RPMI8226 (cell line): Measurements from ENCODE around the gene NUP205.
"Not testable (repeated sequence)": the region's sequence is repeated elsewhere in the genome, so short reads cannot be mapped to it uniquely, and the experiment has no call there.

ENCODE experiments used
- DNase-seq: peaks from one replicate; pipeline ENCODE4 v3.0.0-alpha.2; 2015

The NUP205 gene

DNA sequence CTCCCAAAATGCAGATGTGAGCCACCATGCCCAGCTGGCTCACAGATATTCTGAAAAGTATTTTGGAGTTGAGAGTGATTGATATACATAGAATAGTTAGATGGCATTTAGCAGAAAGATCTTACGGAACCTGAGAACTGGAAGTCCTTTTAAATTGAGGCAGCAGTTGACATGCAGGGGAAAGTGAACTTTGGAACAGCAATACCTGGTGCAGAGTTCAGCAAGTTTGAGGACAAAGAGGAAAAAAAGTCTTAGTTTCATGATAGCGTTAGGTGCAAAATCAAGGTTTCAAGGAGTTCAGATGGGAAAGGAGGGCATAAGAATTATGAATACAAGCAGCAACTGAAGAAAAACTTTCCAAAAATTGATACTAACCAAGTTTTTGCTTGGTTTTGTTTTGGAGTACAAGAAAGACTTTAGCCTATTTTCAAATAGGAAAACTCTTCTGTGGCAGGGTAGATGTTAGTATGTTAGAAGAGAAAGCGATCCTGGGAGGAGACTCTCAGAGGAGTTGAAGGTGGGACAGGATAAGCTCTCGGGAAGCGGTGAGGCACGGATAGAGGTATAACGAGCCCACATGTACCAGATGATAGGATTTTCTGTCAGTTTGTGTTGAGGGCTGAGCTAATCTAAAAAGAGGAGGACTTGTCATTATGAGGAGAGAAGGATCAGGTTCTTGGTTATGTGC is 76.6 kb downstream of the NUP205 start:
- no peak for DNase-seq

DNA sequence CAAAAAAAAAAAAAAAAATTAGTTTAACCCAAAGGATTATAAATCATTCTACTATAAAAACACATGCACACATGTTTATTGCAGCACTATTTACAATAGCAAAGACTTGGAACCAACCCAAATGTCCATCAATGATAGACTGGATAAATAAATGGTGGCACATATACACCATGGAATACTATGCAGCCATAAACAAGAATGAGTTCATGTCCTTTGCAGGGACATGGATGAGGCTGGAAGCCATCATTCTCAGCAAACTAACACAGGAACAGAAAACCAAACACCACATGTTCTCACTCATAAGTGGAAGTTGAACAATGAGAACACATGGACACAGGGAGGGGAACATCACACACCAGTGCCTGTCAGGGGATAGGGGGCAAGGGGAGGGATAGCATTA is 82.0 kb downstream of the NUP205 start:
- not testable (repeated sequence) for DNase-seq

DNA sequence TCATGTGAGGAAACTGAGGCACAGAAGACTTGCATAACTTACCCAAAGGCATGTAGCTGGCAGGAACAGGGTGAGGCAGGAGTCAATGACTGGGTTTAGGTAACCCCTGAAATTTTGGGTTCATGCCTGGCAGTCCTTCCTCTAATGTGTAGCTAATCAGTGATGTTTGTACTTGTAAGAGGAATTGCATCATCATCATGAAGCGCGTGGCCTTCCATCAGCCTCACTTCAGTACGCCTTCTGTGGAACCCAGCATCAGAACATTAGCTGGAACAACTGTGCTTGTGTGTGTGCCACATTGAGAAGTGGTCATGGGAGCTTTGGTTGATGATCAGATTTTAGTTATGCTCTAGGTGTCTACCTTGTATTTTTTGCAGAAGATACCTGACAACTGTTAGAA is 86.4 kb downstream of the NUP205 start:
- DNase-seq = no peak

DNA sequence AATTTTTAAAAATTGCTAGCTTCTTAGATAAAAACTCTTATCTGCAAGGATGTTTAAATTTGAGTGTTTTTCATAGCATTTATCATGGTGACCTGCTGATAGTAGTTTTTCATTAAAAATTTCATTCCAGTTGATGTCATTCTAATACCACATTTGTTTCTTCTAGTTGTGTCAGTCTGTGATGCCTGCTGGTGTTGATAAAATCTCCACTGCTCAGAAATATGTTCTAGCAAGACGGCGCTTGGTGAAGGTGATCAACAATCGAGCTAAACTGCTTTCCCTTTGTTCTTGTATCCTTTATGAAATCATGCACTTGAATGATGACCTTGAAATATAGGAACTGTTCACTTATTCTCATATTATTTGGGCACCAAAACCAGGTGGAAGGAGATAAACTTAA is 87.0 kb downstream of the NUP205 start:
- no peak for DNase-seq

DNA sequence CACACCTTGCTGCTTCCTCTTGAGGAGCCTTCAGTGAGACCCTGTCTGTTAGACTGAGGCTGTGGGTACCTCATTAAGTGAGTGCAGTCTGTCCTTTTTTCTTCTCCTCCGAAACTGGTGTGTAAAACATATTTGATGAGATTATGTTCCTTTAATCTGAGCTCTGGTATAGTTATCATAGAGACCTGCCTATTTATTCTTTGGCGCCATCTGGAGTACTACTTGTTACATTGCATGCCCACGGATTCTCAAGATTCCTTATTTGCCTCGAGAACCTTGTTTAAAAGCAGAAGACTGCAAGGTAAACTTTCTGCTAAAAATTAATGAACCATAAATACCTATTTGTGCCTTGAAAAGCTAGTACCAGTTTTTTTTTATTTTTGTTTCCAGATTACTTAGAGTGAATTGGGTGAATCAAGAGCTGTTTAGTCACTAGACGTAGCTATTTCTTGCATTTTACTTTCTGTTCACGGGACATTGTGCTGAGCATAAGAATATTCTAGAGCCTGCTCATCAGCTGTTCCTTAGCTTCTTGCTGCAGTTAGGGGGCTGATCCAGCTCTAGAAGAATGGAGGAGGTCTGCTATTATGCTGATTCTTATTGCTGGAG is 87.7 kb downstream of the NUP205 start:
- DNase-seq = peak; percentile 62

- DNase-seq = no peak
Observed at GRCh38 chr7:135647755-135648154, 90.0 kb downstream of the NUP205 start.

- DNase-seq = no peak
Observed at GRCh38 chr7:135648235-135648634, 90.5 kb downstream of the NUP205 start.

GRCh38 chr7:135650831-135651573 is 93.3 kb downstream of the NUP205 start:
- DNase-seq = no peak

DNA sequence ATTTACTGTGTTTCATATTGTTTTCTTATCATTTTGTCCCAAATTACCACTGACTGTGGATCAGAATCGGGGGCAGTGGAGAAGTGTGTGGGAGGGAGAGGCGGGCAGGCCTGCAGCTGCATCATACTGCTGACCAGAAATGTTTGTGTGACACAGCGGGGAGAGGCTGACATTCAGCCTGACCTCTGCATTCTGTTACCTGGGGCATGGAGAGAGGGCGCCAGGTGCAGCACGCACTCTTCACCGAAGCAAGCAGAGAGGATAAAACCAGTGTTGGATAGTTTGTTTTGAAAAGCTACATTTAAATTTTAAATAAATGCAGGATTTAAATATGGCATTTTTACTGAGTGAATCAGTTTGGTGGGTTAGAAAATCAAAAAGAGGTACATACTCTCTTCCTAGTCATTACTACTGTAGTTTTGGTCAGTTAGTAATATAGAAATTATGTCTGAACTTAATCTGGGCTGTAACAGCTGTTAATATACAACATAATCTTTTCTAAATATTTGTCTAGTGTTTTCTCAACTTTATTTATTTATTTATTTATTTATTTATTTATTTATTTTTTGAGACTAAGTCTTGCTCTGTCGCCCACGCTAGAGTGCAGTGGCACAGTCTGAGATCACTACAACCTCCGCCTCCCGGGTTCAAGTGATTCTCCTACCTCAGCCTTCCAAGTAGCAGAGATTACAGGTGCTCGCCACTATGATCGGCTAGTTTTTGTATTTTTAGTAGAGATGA is 95.8 kb downstream of the NUP205 start:
- no peak for DNase-seq

DNA sequence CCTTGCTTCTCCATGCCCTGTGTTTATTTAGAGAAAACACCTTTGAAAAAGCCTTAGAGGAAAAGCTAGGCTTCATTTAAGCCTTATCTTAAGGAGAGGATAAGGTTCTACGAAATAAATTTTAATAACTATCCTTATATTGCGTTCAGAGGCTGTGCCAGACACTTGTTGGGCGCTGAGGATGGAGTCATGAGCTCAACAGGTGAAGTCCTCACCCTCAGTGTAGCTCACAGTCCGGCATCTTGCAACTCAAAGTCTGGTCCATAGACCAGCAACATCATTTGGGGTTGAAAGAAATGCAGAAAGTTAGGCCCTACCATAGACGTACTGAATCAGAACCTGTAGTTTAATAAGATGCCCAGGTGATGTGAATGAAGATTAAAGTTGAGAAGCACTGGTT is 100.8 kb downstream of the NUP205 start:
- DNase-seq = no peak

GRCh38 chr7:135659159-135659846 is 101.6 kb downstream of the NUP205 start:
- no peak for DNase-seq

DNA sequence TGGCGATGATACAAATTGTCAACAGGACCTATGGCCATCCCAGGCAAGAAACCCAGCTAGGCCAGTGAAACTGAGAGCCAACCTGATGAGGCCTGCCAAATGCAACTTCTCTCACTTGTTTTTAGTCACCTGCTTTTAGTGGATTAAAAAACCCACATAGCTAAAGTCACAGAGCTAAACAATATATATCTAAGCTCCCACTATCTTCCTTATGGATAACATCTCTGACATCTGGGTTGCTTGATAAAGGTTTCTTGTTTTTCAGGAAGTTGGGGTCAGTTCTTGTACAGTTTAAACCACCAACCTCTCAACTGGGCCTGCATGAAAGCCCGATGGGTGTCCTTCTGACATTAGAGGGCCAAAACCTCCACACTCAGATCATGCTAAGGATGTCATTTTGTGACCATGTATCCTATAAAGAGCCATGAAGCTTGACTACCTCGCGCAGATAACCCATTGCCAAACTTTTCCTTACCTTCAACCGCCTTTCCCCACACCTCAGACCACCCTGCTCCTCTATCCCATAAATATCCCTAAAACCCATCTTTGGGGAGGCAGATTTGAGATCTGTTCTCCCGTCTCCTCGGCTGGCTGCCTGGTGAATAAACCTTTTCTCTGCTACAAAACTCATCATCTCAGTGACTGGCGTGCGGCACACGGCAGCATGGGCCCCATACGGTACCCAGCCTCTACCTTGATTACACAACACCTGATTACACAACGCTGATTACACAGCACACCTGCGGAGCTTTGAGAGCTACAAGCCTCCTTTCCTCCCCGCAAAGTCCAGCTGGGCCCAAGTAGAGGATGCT is 103.8 kb downstream of the NUP205 start:
- DNase-seq = no peak

GRCh38 chr7:135662123-135662372 is 104.3 kb downstream of the NUP205 start:
- no peak for DNase-seq

DNA sequence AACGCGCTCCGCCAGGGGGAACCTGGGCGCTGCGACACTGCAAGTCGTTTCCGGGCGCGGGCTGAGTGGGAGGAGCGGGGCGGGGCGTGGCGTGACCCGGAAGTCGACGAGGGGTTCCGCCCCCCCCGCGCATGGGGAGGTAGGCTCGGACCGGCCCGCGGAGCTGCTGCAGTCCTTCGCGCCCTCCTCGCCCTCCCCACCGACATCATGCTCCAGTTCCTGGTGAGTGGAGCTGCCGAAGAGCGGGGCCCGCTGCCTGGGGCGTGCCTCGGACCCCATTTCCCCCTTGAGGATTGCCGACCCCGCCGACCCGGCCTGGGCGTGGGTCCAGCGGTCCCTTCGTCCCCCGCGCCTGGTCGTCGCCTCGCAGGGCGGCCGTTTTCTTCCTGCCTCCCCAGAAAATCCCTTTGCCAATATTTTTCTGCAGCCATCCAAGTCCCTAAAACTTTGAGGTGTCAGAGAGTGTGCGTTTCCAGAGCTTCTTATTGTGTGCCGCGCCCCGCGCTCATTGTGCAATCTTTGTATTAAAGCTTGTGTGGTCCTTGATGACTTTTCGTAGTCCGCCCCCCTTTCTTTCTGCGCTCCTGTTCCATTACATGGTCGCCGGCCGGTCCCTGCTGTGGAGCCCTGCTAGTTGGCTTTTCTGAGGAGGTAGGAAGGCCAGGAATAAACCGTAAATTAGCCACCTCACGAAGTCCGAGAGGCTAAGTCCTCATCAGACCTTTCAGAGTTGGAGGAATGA is 104.8 kb downstream of the NUP205 start, which contains the start of gene STMP1:
TSS of gene STMP1 (plus strand) at position 142 of the 742 bp plus-strand sequence.
- peak; percentile 98 for DNase-seq

DNA sequence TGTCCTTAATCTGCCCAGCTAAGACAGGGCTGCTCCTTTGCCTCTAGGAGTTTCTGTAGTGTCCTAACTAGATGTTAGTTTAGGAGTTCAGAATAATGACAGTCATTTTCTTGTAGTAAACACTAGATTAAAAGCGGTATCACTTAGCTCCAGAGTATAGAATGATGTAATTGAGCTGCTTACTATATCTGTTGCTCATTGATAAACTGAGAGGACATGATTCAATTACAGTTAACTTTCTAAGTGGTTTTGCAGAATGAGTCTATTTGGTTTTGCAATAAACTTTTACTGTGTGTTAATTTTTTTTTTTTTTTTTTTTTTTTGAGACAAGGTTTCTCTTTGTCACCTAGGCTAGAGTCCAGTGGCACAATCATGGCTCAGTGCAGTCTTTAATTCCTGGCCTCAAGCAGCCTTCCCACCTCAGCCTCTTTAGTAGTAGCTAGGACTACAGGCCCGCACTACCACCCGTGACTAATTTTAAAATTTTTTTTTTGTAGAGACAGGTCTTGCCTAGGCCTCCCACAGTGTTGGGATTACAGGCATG is 106.4 kb downstream of the NUP205 start:
- DNase-seq = no peak

DNA sequence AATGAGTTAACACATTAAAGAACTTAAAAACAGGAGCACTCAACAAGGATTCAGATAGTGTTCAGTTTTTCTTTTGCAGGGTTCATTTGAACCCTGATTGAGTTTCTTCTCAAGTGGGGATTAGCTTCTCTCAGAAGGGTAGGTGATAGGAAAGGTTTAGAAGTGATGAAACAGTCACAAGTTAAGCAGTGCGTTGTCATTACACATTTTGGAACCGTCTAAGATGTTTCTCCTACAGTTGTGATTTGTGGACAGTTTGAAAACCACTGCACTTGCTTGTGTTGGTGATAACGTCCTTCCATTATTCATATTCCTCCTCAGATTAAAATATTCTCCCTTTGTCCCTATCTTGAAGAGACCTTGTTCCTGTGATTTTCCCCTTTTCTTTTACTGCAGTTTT is 107.3 kb downstream of the NUP205 start:
- DNase-seq = no peak

- DNase-seq = no peak
Observed at GRCh38 chr7:135666156-135666555, 108.4 kb downstream of the NUP205 start.

DNA sequence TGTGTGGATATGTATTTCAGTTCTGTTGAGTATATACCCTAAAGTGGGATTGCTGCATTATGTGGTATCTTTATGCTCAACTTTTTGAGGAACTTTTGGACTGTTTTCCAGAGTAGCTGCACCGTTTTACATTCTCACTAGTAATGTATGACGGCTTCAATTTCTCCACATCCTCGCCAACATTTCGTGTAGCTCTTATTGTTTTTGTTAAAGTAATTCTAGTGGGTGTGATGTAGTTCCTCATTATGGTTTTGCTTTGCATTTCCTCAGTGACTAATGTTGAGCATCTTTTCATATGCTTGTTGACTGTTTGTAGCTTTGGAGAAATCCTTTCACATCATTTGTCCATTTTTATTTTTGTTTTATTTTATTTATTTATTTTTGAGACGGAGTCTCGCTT is 109.1 kb downstream of the NUP205 start:
- no peak for DNase-seq

- not testable (repeated sequence) for DNase-seq
Observed at GRCh38 chr7:135667626-135668025, 109.9 kb downstream of the NUP205 start.

GRCh38 chr7:135668852-135669395 is 111.2 kb downstream of the NUP205 start:
- DNase-seq = not testable (repeated sequence)

GRCh38 chr7:135669774-135670173 is 112.1 kb downstream of the NUP205 start:
- no peak for DNase-seq
